Activated B cell treated with CpG ODN at 0.5 μM for 24 hours (primary cell): ENCODE results near the gene RAP1A. TPM values are rescaled to one million over a fixed set of nuclear protein-coding genes. Genes with fewer than 3 reads are reported as not detected.

ENCODE experiments used
- ATAC-seq: fragments of 200-7000 bp; cut with Tn5 transposase; one replicate; pipeline ENCODE4 v1.10.0; 2021; ENCODE audit warnings: low read depth, mild to moderate bottlenecking, moderate library complexity
- CTCF ChIA-PET: fragments of 350-600 bp; sonication (Branson Sonifier 250); formaldehyde crosslinking; loops from one replicate; lab custom pipeline; 2021; ENCODE audit warnings: antibody characterized with exemption; lab: Charles Lee
- POLR2A ChIA-PET: fragments of 350-600 bp; sonication (Branson Sonifier 250); formaldehyde crosslinking; loops from one replicate; lab custom pipeline; 2021; ENCODE audit warnings: antibody characterized with exemption; lab: Charles Lee
- DNase-seq: peaks from one replicate; pipeline ENCODE4 v3.0.0; 2022
- H3K27ac Mint-ChIP-seq: one replicate; pipeline ENCODE4 v1.8.0; 2020; ENCODE audit warnings: mixed read lengths
- H3K27me3 Mint-ChIP-seq: one replicate; pipeline ENCODE4 v1.8.0; 2021; ENCODE audit warnings: mixed read lengths
- H3K36me3 Mint-ChIP-seq: one replicate; pipeline ENCODE4 v1.8.0; 2021; ENCODE audit warnings: low read depth, mixed read lengths
- H3K4me1 Mint-ChIP-seq: one replicate; pipeline ENCODE4 v1.8.0; 2021; ENCODE audit warnings: mixed read lengths
- H3K4me3 Mint-ChIP-seq: one replicate; pipeline ENCODE4 v1.8.0; 2020; ENCODE audit warnings: mild to moderate bottlenecking, mixed read lengths
- H3K9me3 Mint-ChIP-seq: one replicate; pipeline ENCODE4 v1.8.0; 2020; ENCODE audit warnings: mixed read lengths
- CTCF ChIP-seq: fragments of 200-600 bp; IDR thresholded peaks from one replicate; pipeline ENCODE4 v1.8.0; 2022; ENCODE audit warnings: antibody characterized with exemption, mild to moderate bottlenecking
- intact Hi-C: fragments of 100-400 bp; cut with micrococcal nuclease; formaldehyde crosslinking; loops from one replicate; pipeline ENCODE4 v1.15.1; 2024
- total RNA-seq: library from RNA; stranded (reverse); gene quantifications from 2 replicates; pipeline ENCODE4 v1.2.3, GENCODE V29; 2022

The RAP1A gene
- total RNA-seq, 1 donor from 2014 or later, result 93.8 TPM

GRCh38 chr1:111571987-111572386 lies 47.6 kb upstream of the RAP1A start:
- ChIA-PET CTCF (interaction anchor here (1.1 to 1.9 kb wide), 6 partner anchors 11 to 53 kb away, joined by 3 to 8 read pairs (median 4); no protein-coding TSS in a partner anchor), POLR2A (interaction anchor here (0.6 to 1.1 kb wide), 5 partner anchors 48 to 186 kb away, joined by 3 to 8 read pairs (median 3); no protein-coding TSS in a partner anchor)
- TF ChIP-seq CTCF, result no peak
- DNase-seq (no peak), ATAC-seq (no peak)
- no peaks in the 10 kb centered on the region for H3K36me3 Mint-ChIP-seq
- H3K4me3 Mint-ChIP-seq, result no peak overlapping the region
- H3K27me3 Mint-ChIP-seq, result no peaks in the 10 kb centered on the region
- no peaks in the 10 kb centered on the region for H3K9me3 Mint-ChIP-seq
- H3K27ac Mint-ChIP-seq, result no peak overlapping the region
- peaks cover 16% of the 10 kb centered on the region for H3K4me1 Mint-ChIP-seq
- intact Hi-C loops, result loop anchor here (5.0 kb wide), 1 partner anchor 40 kb away; no protein-coding TSS in a partner anchor

- Mint-ChIP-seq H3K27me3 (no peaks in the 10 kb centered on the region), H3K4me3 (no peak overlapping the region)
- CTCF ChIA-PET, result no interaction called here
Measured at GRCh38 chr1:111576547-111576946, 43.0 kb upstream of the RAP1A start.

GRCh38 chr1:111577814-111578213 lies 41.8 kb upstream of the RAP1A start:
- Mint-ChIP-seq H3K9me3 (no peaks in the 10 kb centered on the region), H3K27me3 (no peaks in the 10 kb centered on the region), H3K36me3 (no peaks in the 10 kb centered on the region), H3K4me1 (peaks cover 4% of the 10 kb centered on the region), H3K27ac (no peak overlapping the region), H3K4me3 (no peak overlapping the region)
- no peak for TF ChIP-seq CTCF
- CTCF ChIA-PET, result no interaction called here
- POLR2A ChIA-PET, result interaction anchor here (0.7 kb wide), 1 partner anchor 113 kb away, joined by 5 read pairs; no protein-coding TSS in a partner anchor
- ATAC-seq (no peak), DNase-seq (no peak)
- intact Hi-C loops, result no loop called here

More at GRCh38 chr1:111576547-111576946, 43.0 kb upstream of the RAP1A start:
- Mint-ChIP-seq H3K36me3 (no peaks in the 10 kb centered on the region), H3K9me3 (no peaks in the 10 kb centered on the region), H3K4me1 (no peaks in the 10 kb centered on the region), H3K27ac (no peak overlapping the region)
- intact Hi-C loops, result no loop called here
- no peak for TF ChIP-seq CTCF
- POLR2A ChIA-PET, result no interaction called here
- no peak for DNase-seq
- ATAC-seq, result no peak

GRCh38 chr1:111581166-111581565 lies 38.4 kb upstream of the RAP1A start:
- DNase-seq (no peak), ATAC-seq (no peak)
- TF ChIP-seq CTCF, result no peak
- ChIA-PET CTCF (interaction anchor here (0.9 kb wide), 1 partner anchor 73 kb away, joined by 3 read pairs; no protein-coding TSS in a partner anchor), POLR2A (no interaction called here)
- no peak overlapping the region for H3K4me3 Mint-ChIP-seq
- no peaks in the 10 kb centered on the region for H3K9me3 Mint-ChIP-seq
- peaks cover 8% of the 10 kb centered on the region for H3K4me1 Mint-ChIP-seq
- H3K36me3 Mint-ChIP-seq, result no peaks in the 10 kb centered on the region
- no peaks in the 10 kb centered on the region for H3K27me3 Mint-ChIP-seq
- H3K27ac Mint-ChIP-seq, result no peak overlapping the region
- intact Hi-C loops, result no loop called here

GRCh38 chr1:111582016-111582415 lies 37.6 kb upstream of the RAP1A start:
- CTCF ChIA-PET, result interaction anchor here (1.1 to 1.5 kb wide), 2 partner anchors 11 to 133 kb away, joined by 3 to 4 read pairs; no protein-coding TSS in a partner anchor
- H3K36me3 Mint-ChIP-seq, result no peaks in the 10 kb centered on the region
- ATAC-seq (no peak), DNase-seq (no peak)
- H3K4me1 Mint-ChIP-seq, result peaks cover 8% of the 10 kb centered on the region
- POLR2A ChIA-PET, result interaction anchor here (1.8 to 2.0 kb wide), 2 partner anchors 11 to 38 kb away, joined by 5 to 14 read pairs; partner anchors contain the start of gene RAP1A
- H3K27me3 Mint-ChIP-seq, result no peaks in the 10 kb centered on the region
- TF ChIP-seq CTCF, result no peak
- intact Hi-C loops, result no loop called here
- no peak overlapping the region for H3K27ac Mint-ChIP-seq
- H3K4me3 Mint-ChIP-seq, result no peak overlapping the region
- H3K9me3 Mint-ChIP-seq, result no peaks in the 10 kb centered on the region
